T-helper 2 cell treated with Interferon-gamma antibody and Interleukin-4, amounts not matched to agents 5 μg/mL and 100 μg/mL, for 36 hours (primary cell): Measurements from ENCODE around the gene PPBP.

Source experiments
- DNase-seq: peaks from one replicate; pipeline ENCODE4 v3.0.0; 2021; ENCODE audit warnings: low spot score
- H3K27ac Mint-ChIP-seq: one replicate; pipeline ENCODE4 v1.8.0; 2021; ENCODE audit warnings: mild to moderate bottlenecking, mixed read lengths
- H3K27me3 Mint-ChIP-seq: one replicate; pipeline ENCODE4 v1.8.0; 2021; ENCODE audit warnings: low read depth, mixed read lengths
- H3K36me3 Mint-ChIP-seq: one replicate; pipeline ENCODE4 v1.8.0; 2021; ENCODE audit warnings: low read depth, mixed read lengths
- H3K4me1 Mint-ChIP-seq: one replicate; pipeline ENCODE4 v1.8.0; 2021; ENCODE audit warnings: low read depth, mixed read lengths
- H3K4me3 Mint-ChIP-seq: one replicate; pipeline ENCODE4 v1.8.0; 2022; ENCODE audit warnings: mild to moderate bottlenecking, moderate library complexity, mixed read lengths
- H3K9me3 Mint-ChIP-seq: one replicate; pipeline ENCODE4 v1.8.0; 2021; ENCODE audit warnings: mixed read lengths

Gene PPBP

GRCh38 chr4:74013264-74013663 is 25.3 kb upstream of the PPBP start:
- no peaks in the 10 kb centered on the region for H3K36me3 Mint-ChIP-seq
- H3K4me1 Mint-ChIP-seq, result peaks cover 14% of the 10 kb centered on the region
- H3K9me3 Mint-ChIP-seq, result no peaks in the 10 kb centered on the region
- no peak overlapping the region for H3K4me3 Mint-ChIP-seq
- H3K27me3 Mint-ChIP-seq, result no peaks in the 10 kb centered on the region
- no peak overlapping the region for H3K27ac Mint-ChIP-seq
- DNase-seq, result no peak

GRCh38 chr4:74012130-74012529 is 24.1 kb upstream of the PPBP start:
- Mint-ChIP-seq H3K36me3 (no peaks in the 10 kb centered on the region), H3K9me3 (no peaks in the 10 kb centered on the region), H3K4me1 (peaks cover 14% of the 10 kb centered on the region), H3K27me3 (no peaks in the 10 kb centered on the region), H3K27ac (no peak overlapping the region), H3K4me3 (no peak overlapping the region)
- no peak for DNase-seq

- Mint-ChIP-seq H3K4me3 (no peak overlapping the region), H3K9me3 (no peaks in the 10 kb centered on the region), H3K36me3 (no peaks in the 10 kb centered on the region), H3K27ac (no peak overlapping the region), H3K27me3 (no peaks in the 10 kb centered on the region), H3K4me1 (no peaks in the 10 kb centered on the region)
- DNase-seq, result no peak
Measured at GRCh38 chr4:74009307-74009706, 21.3 kb upstream of the PPBP start.

GRCh38 chr4:74006009-74006476 is 18.1 kb upstream of the PPBP start:
- Mint-ChIP-seq H3K36me3 (no peaks in the 10 kb centered on the region), H3K4me1 (no peaks in the 10 kb centered on the region), H3K27ac (no peak overlapping the region), H3K9me3 (no peaks in the 10 kb centered on the region), H3K4me3 (no peak overlapping the region), H3K27me3 (no peaks in the 10 kb centered on the region)
- no peak for DNase-seq

GRCh38 chr4:74005528-74005927 is 17.5 kb upstream of the PPBP start:
- no peak for DNase-seq
- Mint-ChIP-seq H3K36me3 (no peaks in the 10 kb centered on the region), H3K27ac (no peak overlapping the region), H3K4me3 (no peak overlapping the region), H3K4me1 (no peaks in the 10 kb centered on the region), H3K9me3 (no peaks in the 10 kb centered on the region), H3K27me3 (no peaks in the 10 kb centered on the region)

GRCh38 chr4:74004668-74005067 is 16.7 kb upstream of the PPBP start:
- DNase-seq, result no peak
- Mint-ChIP-seq H3K27ac (no peak overlapping the region), H3K4me1 (no peaks in the 10 kb centered on the region), H3K36me3 (no peaks in the 10 kb centered on the region), H3K4me3 (no peak overlapping the region), H3K9me3 (no peaks in the 10 kb centered on the region), H3K27me3 (peaks cover 5% of the 10 kb centered on the region)

- H3K27me3 Mint-ChIP-seq, result peaks cover 22% of the 10 kb centered on the region
- H3K4me3 Mint-ChIP-seq, result no peak overlapping the region
- no peaks in the 10 kb centered on the region for H3K36me3 Mint-ChIP-seq
- H3K4me1 Mint-ChIP-seq, result no peaks in the 10 kb centered on the region
- no peak for DNase-seq
- no peak overlapping the region for H3K27ac Mint-ChIP-seq
- no peaks in the 10 kb centered on the region for H3K9me3 Mint-ChIP-seq
Measured at GRCh38 chr4:74000301-74000700, 12.3 kb upstream of the PPBP start.

GRCh38 chr4:73998040-73999011 is 10.3 kb upstream of the PPBP start, which contains the start of gene CXCL5:
TSS of gene CXCL5 (minus strand) at chr4:73998677. CDS start at chr4:73998581, 96 bp downstream.
- Mint-ChIP-seq H3K4me1 (no peaks in the 10 kb centered on the region), H3K36me3 (no peaks in the 10 kb centered on the region), H3K4me3 (no peak within 1 kb of the TSS), H3K27ac (no peak within 1 kb of the TSS), H3K9me3 (no peaks in the 10 kb centered on the region), H3K27me3 (peaks cover 26% of the 10 kb centered on the region)
- no peak for DNase-seq

- Mint-ChIP-seq H3K36me3 (no peaks in the 10 kb centered on the region), H3K27ac (no peak overlapping the region), H3K27me3 (peaks cover 4% of the 10 kb centered on the region), H3K4me1 (no peaks in the 10 kb centered on the region), H3K4me3 (no peak overlapping the region), H3K9me3 (no peaks in the 10 kb centered on the region)
- no peak for DNase-seq
Measured at GRCh38 chr4:73992050-73992449, 4.1 kb upstream of the PPBP start.

- Mint-ChIP-seq H3K4me1 (no peaks in the 10 kb centered on the region), H3K4me3 (no peak overlapping the region), H3K27me3 (peaks cover 4% of the 10 kb centered on the region), H3K9me3 (no peaks in the 10 kb centered on the region), H3K27ac (no peak overlapping the region), H3K36me3 (no peaks in the 10 kb centered on the region)
- no peak for DNase-seq
Measured at GRCh38 chr4:73991742-73992000, 3.7 kb upstream of the PPBP start.

GRCh38 chr4:73990988-73991741 is 3.2 kb upstream of the PPBP start:
- Mint-ChIP-seq H3K4me1 (no peaks in the 10 kb centered on the region), H3K9me3 (no peaks in the 10 kb centered on the region), H3K27ac (no peak overlapping the region), H3K36me3 (no peaks in the 10 kb centered on the region), H3K27me3 (peaks cover 4% of the 10 kb centered on the region), H3K4me3 (no peak overlapping the region)
- DNase-seq, result no peak

GRCh38 chr4:73989928-73990327 is 1.9 kb upstream of the PPBP start:
- DNase-seq, result no peak
- no peaks in the 10 kb centered on the region for H3K4me1 Mint-ChIP-seq
- no peak overlapping the region for H3K4me3 Mint-ChIP-seq
- H3K27me3 Mint-ChIP-seq, result peaks cover under 1% of the 10 kb centered on the region
- no peaks in the 10 kb centered on the region for H3K9me3 Mint-ChIP-seq
- H3K27ac Mint-ChIP-seq, result no peak overlapping the region
- H3K36me3 Mint-ChIP-seq, result no peaks in the 10 kb centered on the region

GRCh38 chr4:73989031-73989430 is 1.0 kb upstream of the PPBP start:
- no peaks in the 10 kb centered on the region for H3K4me1 Mint-ChIP-seq
- no peaks in the 10 kb centered on the region for H3K36me3 Mint-ChIP-seq
- no peak overlapping the region for H3K27ac Mint-ChIP-seq
- no peaks in the 10 kb centered on the region for H3K9me3 Mint-ChIP-seq
- no peaks in the 10 kb centered on the region for H3K27me3 Mint-ChIP-seq
- no peak for DNase-seq
- no peak overlapping the region for H3K4me3 Mint-ChIP-seq

- H3K27ac Mint-ChIP-seq, result no peak overlapping the region
- no peaks in the 10 kb centered on the region for H3K9me3 Mint-ChIP-seq
- no peak for DNase-seq
- H3K27me3 Mint-ChIP-seq, result no peaks in the 10 kb centered on the region
- H3K4me1 Mint-ChIP-seq, result no peaks in the 10 kb centered on the region
- H3K36me3 Mint-ChIP-seq, result no peaks in the 10 kb centered on the region
- H3K4me3 Mint-ChIP-seq, result no peak overlapping the region
Measured at GRCh38 chr4:73985528-73985852, 2.5 kb downstream of the PPBP start.
